ENCODE data around the gene USP28.

- no peak for TF ChIP-seq CTCF (IDR thresholded peaks at IDR 0.05; ENCODE audit: insufficient read depth, low read length)
- TF ChIP-seq POLR2AphosphoS5 (IDR thresholded peaks at IDR 0.05; ENCODE audit: low read depth), result no peak
- no peak for TF ChIP-seq REST (IDR thresholded peaks at IDR 0.05; ENCODE audit: insufficient replicate concordance, low read depth)
- TF ChIP-seq GABPA (IDR thresholded peaks at IDR 0.05; ENCODE audit: low read depth), result no peak
These were observed 35.5 kb downstream of the USP28 start for GRCh38 chr11:113839842-113840241.

Data from HL-60 (cell line).